HG02884 (cell line): ENCODE results near the gene CHRM1.
"Not testable (repeated sequence)": the region's sequence is repeated elsewhere in the genome, so short reads cannot be mapped to it uniquely, and the experiment has no call there.

Source experiments
- ATAC-seq: cut with Tn5 transposase; IDR thresholded peaks from one replicate; pipeline ENCODE4 v1.9.1; 2021; ENCODE audit warnings: mild to moderate bottlenecking, moderate library complexity; ENCODE audit not compliant: unreplicated experiment

Gene CHRM1

GRCh38 chr11:62879235-62879978, 41.8 kb downstream of the CHRM1 start:
- ATAC-seq, result no peak

- no peak for ATAC-seq
These were observed 44.5 kb downstream of the CHRM1 start for GRCh38 chr11:62876712-62877111.

- ATAC-seq, result no peak
These were observed 45.3 kb downstream of the CHRM1 start for GRCh38 chr11:62875698-62876478.

- no peak for ATAC-seq
These were observed 46.3 kb downstream of the CHRM1 start for GRCh38 chr11:62874851-62875250.

GRCh38 chr11:62865635-62866034, 55.5 kb downstream of the CHRM1 start:
- no peak for ATAC-seq

- ATAC-seq, result no peak
These were observed 57.4 kb downstream of the CHRM1 start for GRCh38 chr11:62863687-62864335.

- ATAC-seq, result not testable (repeated sequence)
These were observed 59.5 kb downstream of the CHRM1 start for GRCh38 chr11:62861564-62862192.

GRCh38 chr11:62860835-62861563, 60.2 kb downstream of the CHRM1 start:
- ATAC-seq, result no peak

- ATAC-seq, result not testable (repeated sequence)
These were observed 61.9 kb downstream of the CHRM1 start for GRCh38 chr11:62859281-62859703.
